Pancreas (tissue), 10 donors: Measurements from ENCODE around the gene HSBP1L1. TPM values are rescaled to one million over a fixed set of nuclear protein-coding genes. Genes with fewer than 3 reads are reported as not detected.

Source experiments
- ATAC-seq, 4 donors: fragments of 200-7000 bp; cut with Tn5 transposase; one replicate each; pipeline versions ENCODE4 v1.8.0 to v1.9.1; 2020; ENCODE audit warnings: mild to moderate bottlenecking in 4 of 4, moderate library complexity in 4 of 4
- DNase-seq, 6 donors: peaks; one replicate each; pipeline ENCODE4 v3.0.0-alpha.2; 2020
- FAIRE-seq: peaks from 2 replicates; lab custom pipeline; 2012; peaks lifted over from hg19 to GRCh38; lab: Jason Lieb, UNC
- H3K27ac ChIP-seq, 4 donors: fragments of 200-600 bp; sonication (generic); 1 replicate in 3 of 4; 2 replicates in 1 of 4; pipeline versions ENCODE4 v1.5.0 to v1.8.0; 2020
- H3K27me3 ChIP-seq, 4 donors: fragments of 200-600 bp; one replicate each; pipeline ENCODE4 v1.8.0; 2021
- H3K36me3 ChIP-seq, 3 donors: fragments of 200-600 bp; sonication (generic) in 1 of 3; one replicate each; pipeline versions ENCODE4 v1.5.0 to v1.8.0; 2020 to 2021
- H3K4me1 ChIP-seq, 3 donors: fragments of 200-600 bp; one replicate each; pipeline ENCODE4 v1.8.0; 2021
- H3K4me3 ChIP-seq, 4 donors: fragments of 200-600 bp; sonication (generic) in 2 of 4; one replicate each; pipeline versions ENCODE4 v1.5.0 to v1.8.0; 2020 to 2021
- H3K9me3 ChIP-seq, 4 donors: fragments of 200-600 bp; one replicate each; pipeline ENCODE4 v1.8.0; 2021
- WGBS, 2 donors: extraction: QIAGEN DNeasy Blood & Tissue Kit; methylation state at CpG; one replicate each; pipeline ENCODE4 v1.1.7; 2013; 5-methylcytosine and 5-hydroxymethylcytosine counted together
- intact Hi-C, 3 donors: fragments of 100-400 bp; cut with DNase I; formaldehyde crosslinking; loops; one replicate each; pipeline versions ENCODE4 v1.11.1 to v1.14.2; 2022
- polyA plus RNA-seq, 2 donors: library from polyadenylated mRNA; stranded (reverse); fragments of 200-250 nt; gene quantifications; one replicate each; pipeline ENCODE4 v1.2.3, GENCODE V29; 2013
- total RNA-seq, 6 donors: library from RNA; stranded (reverse); fragmentation: NEBNext Ultra II Directional in 4 of 6; extraction: Animal tissue kit (Norgen Biotek cat#: 25700) in 4 of 6; gene quantifications; one replicate each; pipeline versions ENCODE4 v1.2.1 to v1.2.4, GENCODE V29; 2021 to 2023
- TF ChIP-seq, protein P1 (sequence below), 4 donors: fragments of 200-600 bp; sonication (generic) in 3 of 4; IDR thresholded peaks; one replicate each; pipeline versions ENCODE4 v1.5.0 to v1.8.0; 2021; ENCODE audit warnings: antibody characterized with exemption in 4 of 4
- donor health status: healthy with polysubstance abuse.
- donor health status: DM: no; HTN: no; CAD: no; lungs with moderate emphysema.
- donor health status: DM: no; HTN: no; CAD: no.
- donor health status: control.
- donor health status: control.
- donor health status: Bipolar disorder and iron deficiency.
- donor health status: DM: yes; HTN: yes; CAD: no.
- donor health status: DM: no; HTN: no; CAD: no.
- donor health status: DM: no; HTN: no; CAD: no.
- donor health status: DM: yes; HTN: yes; CAD: no.

The HSBP1L1 gene
- total and polyA plus RNA-seq, 8 donors: 9.2 to 43.6 (median 14.3) TPM

DNA sequence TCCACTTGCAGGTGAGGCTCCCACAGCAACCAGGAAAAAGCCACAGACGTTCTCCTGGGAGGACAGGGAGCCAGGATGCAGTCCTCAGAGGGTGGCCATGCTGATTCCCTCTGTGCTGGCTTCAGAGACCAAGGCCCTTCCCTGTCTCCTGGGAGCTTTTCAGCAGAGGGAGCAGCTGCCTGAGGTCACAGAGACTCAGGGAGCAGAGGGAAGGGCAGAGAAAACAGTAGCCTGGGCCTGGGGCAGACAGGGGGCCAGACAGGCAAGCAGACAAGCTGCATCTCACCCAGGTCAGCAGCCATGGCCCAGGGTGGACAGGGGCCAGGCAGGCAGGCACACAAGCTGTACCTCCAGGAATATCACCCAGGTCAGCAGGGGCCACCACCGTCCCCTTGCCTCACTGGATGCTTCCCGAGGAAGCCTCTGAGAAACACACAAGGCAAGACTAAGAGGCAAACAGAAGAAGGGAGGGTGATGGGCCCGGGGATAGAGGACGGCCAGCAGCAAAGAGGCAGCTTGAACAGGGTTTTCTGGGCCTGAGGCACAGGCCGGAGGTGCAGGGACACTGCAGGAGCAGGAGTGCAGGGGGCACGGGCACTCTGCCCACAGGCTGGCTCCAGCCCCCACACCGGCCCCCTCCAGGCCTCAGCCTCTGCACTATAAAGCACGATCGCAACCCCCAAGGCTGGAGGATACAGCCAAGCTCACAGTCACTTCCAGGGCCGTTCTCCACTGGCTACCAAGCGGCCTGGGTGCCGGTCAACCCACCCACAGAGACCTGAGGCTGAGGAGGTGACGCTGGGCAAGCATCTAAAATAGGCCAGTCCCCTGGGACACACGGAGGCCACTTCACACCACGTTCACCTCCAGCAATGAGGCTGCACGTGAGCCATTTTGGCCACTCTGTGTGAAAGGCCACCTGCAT lies 19.1 kb upstream of the HSBP1L1 start:
- Histone ChIP-seq H3K27me3 (no peaks in the 10 kb centered on the region), H3K27ac (no peak overlapping the region), H3K36me3 (peaks cover 0 to 7% (median 4%) of the 10 kb centered on the region in 3 donors), H3K4me1 (peaks cover 0 to 34% (median 15%) of the 10 kb centered on the region in 3 donors), H3K4me3 (no peak overlapping the region), H3K9me3 (no peaks in the 10 kb centered on the region)
- intact Hi-C loops: no loop called here
- ATAC-seq (peak in 3 of 4 donors; percentile 7 to 17 (median 11)), DNase-seq (peak in 2 of 6 donors; percentile 10 to 16), FAIRE-seq (no peak)
- TF ChIP-seq, protein P1, sequence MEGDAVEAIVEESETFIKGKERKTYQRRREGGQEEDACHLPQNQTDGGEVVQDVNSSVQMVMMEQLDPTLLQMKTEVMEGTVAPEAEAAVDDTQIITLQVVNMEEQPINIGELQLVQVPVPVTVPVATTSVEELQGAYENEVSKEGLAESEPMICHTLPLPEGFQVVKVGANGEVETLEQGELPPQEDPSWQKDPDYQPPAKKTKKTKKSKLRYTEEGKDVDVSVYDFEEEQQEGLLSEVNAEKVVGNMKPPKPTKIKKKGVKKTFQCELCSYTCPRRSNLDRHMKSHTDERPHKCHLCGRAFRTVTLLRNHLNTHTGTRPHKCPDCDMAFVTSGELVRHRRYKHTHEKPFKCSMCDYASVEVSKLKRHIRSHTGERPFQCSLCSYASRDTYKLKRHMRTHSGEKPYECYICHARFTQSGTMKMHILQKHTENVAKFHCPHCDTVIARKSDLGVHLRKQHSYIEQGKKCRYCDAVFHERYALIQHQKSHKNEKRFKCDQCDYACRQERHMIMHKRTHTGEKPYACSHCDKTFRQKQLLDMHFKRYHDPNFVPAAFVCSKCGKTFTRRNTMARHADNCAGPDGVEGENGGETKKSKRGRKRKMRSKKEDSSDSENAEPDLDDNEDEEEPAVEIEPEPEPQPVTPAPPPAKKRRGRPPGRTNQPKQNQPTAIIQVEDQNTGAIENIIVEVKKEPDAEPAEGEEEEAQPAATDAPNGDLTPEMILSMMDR (IDR thresholded peaks at IDR 0.05): no peak
- 61 to 66% methylated on average over 17 of the region's 17 CpGs for WGBS, 2 donors

DNA sequence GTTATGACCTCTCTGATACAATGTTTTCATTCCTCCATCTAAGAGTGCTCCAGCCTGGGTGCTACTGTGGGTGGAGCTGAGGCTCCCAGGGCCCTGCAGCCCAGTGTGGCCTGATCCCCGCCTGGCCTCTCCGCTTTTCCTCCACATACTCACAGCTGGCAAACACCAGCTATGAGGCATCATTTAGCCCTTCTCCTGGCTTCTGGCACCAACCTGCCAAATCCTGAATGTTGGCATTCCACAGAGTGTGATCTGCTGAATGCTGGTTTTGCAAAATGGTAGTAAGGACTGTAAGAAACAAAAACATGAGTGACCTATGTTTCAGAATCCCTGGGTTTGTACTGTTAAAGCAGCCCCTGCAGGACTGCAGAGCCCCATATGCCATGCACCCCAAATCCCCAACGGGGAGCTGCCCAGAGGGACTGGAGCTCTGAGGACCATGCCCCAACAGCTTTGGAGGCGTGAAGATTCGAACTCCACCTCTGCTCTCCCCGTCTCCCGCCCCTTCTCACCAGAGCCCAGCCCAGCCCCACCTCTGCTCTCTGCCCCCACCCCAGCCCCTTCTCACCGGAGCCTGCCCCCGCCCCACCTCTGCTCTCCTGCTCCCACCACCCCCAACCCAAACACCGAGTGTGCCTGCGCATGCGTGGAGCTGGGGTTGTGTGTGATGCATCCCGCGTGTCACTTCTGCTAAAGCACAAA lies 17.2 kb upstream of the HSBP1L1 start:
- no peak overlapping the region for H3K27ac ChIP-seq
- peaks cover 0 to 35% (median 15%) of the 10 kb centered on the region in 3 donors for H3K4me1 ChIP-seq
- H3K4me3 ChIP-seq: no peak overlapping the region
- H3K9me3 ChIP-seq: no peaks in the 10 kb centered on the region
- TF ChIP-seq, protein P1 (IDR thresholded peaks at IDR 0.05): no peak
- no peaks in the 10 kb centered on the region for H3K27me3 ChIP-seq
- no peak for ATAC-seq
- no peak for FAIRE-seq
- H3K36me3 ChIP-seq: peaks cover 0 to 5% (median 0%) of the 10 kb centered on the region in 3 donors
- peak in 1 of 6 donors; percentile 3 for DNase-seq
- intact Hi-C loops: no loop called here
- 83 to 91% methylated on average over 14 of the region's 14 CpGs for WGBS, 2 donors

DNA sequence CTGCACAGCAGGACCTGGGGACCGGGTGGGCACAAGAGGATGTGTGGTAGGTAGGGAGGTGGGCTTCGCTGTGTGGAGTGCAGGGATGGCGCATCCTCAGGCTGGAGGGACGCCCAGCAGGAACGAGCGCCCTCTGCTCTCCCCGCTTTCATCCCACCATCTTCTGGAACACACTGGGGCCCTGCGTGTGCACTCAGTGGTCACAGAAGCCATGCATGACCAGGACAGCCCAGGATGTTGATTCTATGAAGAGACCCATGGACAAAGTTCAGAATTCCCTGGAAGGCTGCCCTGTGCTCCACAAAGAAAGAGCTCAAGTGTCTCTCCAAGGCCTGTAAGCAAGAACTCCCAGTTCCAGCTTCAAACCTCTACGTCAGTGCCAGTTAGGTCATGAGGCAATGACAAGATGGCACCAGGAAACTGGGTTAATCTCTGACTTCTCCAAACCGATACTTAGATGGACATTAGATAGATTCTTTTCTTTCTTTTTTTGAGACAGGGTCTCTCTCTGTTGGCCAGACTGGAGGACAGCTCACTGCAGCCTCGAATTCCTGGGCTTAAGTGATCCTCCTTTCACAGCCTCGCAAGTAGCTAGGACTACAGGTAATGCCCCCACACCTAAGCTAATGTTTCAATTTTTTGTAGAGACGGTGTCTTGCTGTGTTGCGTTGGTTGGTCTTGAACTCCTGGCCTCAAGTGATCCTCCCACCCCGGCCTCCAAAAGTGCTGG lies 16.4 kb upstream of the HSBP1L1 start:
- no peaks in the 10 kb centered on the region for H3K27me3 ChIP-seq
- H3K4me1 ChIP-seq: peaks cover 0 to 35% (median 15%) of the 10 kb centered on the region in 3 donors
- FAIRE-seq (no peak), DNase-seq (peak in 1 of 6 donors; percentile 6), ATAC-seq (no peak)
- no peak overlapping the region for H3K4me3 ChIP-seq
- 87 to 89% methylated on average over 15 of the region's 15 CpGs for WGBS, 2 donors
- no peaks in the 10 kb centered on the region for H3K9me3 ChIP-seq
- H3K36me3 ChIP-seq: no peaks in the 10 kb centered on the region
- H3K27ac ChIP-seq: no peak overlapping the region
- intact Hi-C loops: no loop called here
- TF ChIP-seq, protein P1 (IDR thresholded peaks at IDR 0.05): no peak

DNA sequence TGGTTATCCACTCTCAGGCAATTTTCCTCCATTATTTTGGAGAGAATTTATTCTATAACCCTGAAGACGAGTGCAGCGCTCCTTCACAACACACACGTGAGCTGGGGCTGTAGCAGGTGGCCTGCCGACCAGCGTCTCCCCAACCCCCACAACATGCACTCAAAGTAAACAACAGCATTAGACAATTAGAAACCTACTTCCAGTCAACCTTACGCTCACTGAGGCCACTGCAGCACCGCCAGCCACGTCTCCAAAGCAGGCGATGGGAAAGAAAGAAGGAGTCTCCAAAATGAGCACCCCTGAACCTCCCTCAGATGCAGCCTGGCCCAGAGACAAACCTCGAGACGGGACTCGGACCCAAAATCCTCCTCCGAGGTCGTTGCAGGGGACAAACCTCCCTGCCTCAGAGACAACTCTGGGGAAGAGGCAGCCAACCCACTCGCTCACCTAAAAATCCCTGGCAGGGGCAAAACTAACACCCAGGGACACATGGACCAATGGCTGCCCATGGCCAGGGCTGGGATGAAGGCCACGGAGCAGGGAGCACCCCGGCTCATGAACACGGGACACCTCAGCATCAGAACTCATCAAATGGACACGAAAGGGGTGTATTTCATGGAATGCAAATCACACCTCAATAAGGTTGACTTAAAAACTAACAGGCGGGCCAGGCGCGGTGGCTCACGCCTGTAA lies 15.6 kb upstream of the HSBP1L1 start:
- WGBS, 2 donors: 86% methylated on average over 23 of the region's 23 CpGs
- H3K4me1 ChIP-seq: peaks cover 0 to 34% (median 12%) of the 10 kb centered on the region in 3 donors
- TF ChIP-seq, protein P1 (IDR thresholded peaks at IDR 0.05): no peak
- no peaks in the 10 kb centered on the region for H3K36me3 ChIP-seq
- no peak overlapping the region for H3K27ac ChIP-seq
- ATAC-seq: no peak
- intact Hi-C loops: no loop called here
- no peak for FAIRE-seq
- DNase-seq: peak in 2 of 6 donors; percentile 2 to 8
- H3K9me3 ChIP-seq: no peaks in the 10 kb centered on the region
- H3K4me3 ChIP-seq: no peak overlapping the region
- H3K27me3 ChIP-seq: no peaks in the 10 kb centered on the region
